ENCODE results near the gene RCVRN.

DNA sequence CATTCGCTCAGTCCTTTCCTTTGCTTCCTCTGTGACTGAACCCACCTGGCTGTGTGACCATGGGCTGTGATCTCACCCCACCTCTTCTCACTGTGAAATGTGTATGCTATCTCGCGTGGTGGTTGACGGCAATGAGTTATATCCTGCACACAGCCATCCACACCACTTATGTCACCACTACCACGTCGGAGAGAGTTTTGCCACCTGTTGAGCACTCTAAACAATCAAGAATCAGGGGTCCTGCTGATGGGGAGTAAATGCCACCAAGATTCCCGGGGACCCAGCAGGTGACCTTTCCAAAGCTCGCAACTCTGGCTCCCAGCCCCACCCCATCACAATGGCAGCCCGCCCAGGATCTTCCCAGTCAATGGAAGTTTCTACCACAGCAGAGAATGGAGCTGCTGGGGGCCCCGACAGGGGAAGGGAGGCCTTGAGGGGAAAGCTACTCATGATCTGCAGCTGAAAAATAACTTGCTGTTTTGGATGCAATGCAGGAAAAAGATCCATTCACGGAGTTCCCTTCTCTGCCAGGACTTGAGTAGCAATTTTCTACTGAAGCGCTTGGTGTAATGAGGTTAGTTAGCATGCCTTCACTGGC is 26.2 kb upstream of the RCVRN start:
- TF ChIP-seq POLR2AphosphoS5 (IDR thresholded peaks at IDR 0.05; ENCODE audit: low read depth, low read length) (no peak), SIN3A (IDR thresholded peaks at IDR 0.05; ENCODE audit: borderline replicate concordance, insufficient read depth, low read depth, low read length) (no peak)
- TF ChIP-seq, protein P1, sequence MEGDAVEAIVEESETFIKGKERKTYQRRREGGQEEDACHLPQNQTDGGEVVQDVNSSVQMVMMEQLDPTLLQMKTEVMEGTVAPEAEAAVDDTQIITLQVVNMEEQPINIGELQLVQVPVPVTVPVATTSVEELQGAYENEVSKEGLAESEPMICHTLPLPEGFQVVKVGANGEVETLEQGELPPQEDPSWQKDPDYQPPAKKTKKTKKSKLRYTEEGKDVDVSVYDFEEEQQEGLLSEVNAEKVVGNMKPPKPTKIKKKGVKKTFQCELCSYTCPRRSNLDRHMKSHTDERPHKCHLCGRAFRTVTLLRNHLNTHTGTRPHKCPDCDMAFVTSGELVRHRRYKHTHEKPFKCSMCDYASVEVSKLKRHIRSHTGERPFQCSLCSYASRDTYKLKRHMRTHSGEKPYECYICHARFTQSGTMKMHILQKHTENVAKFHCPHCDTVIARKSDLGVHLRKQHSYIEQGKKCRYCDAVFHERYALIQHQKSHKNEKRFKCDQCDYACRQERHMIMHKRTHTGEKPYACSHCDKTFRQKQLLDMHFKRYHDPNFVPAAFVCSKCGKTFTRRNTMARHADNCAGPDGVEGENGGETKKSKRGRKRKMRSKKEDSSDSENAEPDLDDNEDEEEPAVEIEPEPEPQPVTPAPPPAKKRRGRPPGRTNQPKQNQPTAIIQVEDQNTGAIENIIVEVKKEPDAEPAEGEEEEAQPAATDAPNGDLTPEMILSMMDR (IDR thresholded peaks at IDR 0.05), result no peak
- TF ChIP-seq, protein P2, sequence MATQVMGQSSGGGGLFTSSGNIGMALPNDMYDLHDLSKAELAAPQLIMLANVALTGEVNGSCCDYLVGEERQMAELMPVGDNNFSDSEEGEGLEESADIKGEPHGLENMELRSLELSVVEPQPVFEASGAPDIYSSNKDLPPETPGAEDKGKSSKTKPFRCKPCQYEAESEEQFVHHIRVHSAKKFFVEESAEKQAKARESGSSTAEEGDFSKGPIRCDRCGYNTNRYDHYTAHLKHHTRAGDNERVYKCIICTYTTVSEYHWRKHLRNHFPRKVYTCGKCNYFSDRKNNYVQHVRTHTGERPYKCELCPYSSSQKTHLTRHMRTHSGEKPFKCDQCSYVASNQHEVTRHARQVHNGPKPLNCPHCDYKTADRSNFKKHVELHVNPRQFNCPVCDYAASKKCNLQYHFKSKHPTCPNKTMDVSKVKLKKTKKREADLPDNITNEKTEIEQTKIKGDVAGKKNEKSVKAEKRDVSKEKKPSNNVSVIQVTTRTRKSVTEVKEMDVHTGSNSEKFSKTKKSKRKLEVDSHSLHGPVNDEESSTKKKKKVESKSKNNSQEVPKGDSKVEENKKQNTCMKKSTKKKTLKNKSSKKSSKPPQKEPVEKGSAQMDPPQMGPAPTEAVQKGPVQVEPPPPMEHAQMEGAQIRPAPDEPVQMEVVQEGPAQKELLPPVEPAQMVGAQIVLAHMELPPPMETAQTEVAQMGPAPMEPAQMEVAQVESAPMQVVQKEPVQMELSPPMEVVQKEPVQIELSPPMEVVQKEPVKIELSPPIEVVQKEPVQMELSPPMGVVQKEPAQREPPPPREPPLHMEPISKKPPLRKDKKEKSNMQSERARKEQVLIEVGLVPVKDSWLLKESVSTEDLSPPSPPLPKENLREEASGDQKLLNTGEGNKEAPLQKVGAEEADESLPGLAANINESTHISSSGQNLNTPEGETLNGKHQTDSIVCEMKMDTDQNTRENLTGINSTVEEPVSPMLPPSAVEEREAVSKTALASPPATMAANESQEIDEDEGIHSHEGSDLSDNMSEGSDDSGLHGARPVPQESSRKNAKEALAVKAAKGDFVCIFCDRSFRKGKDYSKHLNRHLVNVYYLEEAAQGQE (IDR thresholded peaks at IDR 0.05; ENCODE audit: insufficient read depth in 1 of 2, low read depth in 2 of 2, low read length in 1 of 2), result no peak

Data from Panc1 (cell line).